HG03571 (cell line): ENCODE results near the gene GSK3A.

Experiments used
- ATAC-seq: cut with Tn5 transposase; IDR thresholded peaks from one replicate; pipeline ENCODE4 v1.9.1; 2021; ENCODE audit not compliant: unreplicated experiment

Gene GSK3A

DNA sequence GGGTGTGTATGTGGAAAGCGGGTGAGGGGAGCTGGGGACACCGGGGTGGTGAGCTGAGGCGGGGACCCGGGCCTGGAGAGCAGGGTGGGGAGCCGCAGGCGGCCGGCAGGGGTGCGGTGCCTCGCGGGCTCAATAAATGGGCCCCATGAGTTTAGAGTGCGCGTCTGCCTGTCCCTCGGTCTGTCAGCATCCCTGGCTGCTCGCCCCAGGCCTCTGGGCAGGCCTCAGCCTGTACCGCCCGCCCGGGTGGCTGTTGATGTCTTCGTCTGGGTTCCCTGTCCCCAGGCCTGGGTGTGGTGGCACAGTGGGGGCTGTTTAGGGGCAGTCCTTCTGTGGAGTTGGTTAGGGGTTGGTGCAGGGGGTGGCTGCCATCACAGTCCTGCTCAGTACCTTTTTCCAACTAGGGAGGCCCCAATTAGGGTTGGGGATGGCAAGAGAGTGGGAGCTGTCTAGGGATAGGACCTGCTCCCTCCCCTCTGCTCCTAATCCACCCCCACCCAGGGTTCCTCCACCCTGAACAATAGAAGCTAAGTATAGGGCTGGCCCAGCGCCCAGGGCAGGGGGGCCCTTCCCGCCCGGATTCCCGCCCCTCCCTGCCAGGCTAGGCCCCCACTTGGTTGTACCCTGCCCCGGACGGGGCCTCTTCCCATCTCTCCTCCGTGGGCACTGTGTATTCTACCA is 38.9 kb upstream of the GSK3A start:
- ATAC-seq: no peak

- ATAC-seq: no peak
These were observed 38.4 kb upstream of the GSK3A start for GRCh38 chr19:42280815-42281145.

GRCh38 chr19:42279902-42280814 is 37.8 kb upstream of the GSK3A start:
- ATAC-seq: no peak

- no peak for ATAC-seq
These were observed 36.9 kb upstream of the GSK3A start for GRCh38 chr19:42279155-42279901.

- no peak for ATAC-seq
These were observed 36.2 kb upstream of the GSK3A start for GRCh38 chr19:42278452-42279154.

GRCh38 chr19:42277821-42278451 is 35.5 kb upstream of the GSK3A start:
- no peak for ATAC-seq

DNA sequence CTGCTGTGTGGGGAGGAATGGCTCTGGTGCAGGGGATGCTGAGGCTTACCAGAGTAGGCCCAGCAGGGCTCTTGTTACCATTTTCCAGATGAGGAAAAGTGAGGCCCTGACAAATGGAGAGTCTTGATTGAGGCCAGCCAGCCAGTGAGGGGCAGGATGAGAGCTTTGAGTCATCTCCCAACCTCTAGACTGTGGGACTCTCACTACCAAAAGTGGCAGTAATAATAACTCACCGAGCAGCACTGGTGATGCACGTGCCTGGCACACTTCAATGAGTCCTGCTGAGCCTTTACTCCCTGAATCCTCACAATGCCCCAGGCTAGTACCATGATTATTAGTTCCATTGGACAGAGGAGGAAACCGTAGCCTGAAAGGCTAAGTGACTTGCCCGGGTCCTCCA is 34.4 kb upstream of the GSK3A start:
- ATAC-seq: no peak

- ATAC-seq: no peak
These were observed 33.9 kb upstream of the GSK3A start for GRCh38 chr19:42276284-42276683.

- no peak for ATAC-seq
These were observed 33.1 kb upstream of the GSK3A start for GRCh38 chr19:42275517-42275916.

DNA sequence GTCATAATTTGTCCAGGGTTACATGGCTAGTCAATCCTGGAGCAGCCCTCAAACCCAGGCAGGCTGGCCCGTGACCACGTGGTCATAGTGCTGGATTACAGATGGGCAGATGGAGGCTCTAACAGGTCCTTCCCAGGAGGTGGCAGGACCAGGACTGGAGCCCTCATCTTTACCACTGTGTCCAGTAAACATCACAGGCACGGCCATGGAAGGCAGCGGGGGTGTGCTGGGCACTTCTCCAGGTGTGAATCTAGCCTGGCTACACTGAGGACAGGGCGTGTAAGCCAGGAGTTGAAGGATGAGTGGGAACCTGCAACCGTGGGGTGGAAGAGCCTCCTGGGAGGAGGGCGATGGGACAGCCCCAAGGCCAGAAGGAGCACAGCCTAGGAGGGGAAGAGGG is 32.7 kb upstream of the GSK3A start:
- no peak for ATAC-seq

- no peak for ATAC-seq
These were observed 31.8 kb upstream of the GSK3A start for GRCh38 chr19:42274065-42274682.

DNA sequence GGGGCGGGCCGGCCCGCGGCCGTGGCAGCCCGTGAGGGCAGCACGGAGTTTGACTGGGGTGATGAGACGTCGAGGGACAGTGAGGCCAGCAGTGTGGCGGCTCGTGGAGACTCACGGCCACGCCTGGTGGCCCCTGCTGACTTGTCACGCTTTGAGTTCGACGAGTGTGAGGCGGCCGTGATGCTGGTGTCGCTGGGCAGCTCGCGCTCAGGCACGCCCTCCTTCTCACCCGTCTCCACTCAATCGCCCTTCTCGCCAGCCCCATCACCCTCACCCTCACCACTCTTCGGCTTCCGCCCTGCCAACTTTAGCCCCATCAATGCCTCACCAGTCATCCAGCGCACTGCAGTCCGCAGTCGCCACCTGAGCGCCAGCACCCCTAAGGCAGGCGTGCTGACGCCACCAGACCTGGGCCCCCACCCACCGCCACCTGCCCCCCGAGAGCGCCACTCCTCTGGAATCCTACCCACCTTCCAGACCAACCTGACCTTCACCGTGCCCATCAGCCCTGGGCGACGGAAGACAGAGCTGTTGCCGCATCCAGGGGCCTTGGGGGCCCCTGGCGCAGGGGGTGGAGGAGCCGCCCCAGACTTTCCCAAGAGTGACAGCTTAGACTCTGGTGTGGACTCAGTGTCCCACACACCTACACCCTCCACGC is 31.1 kb upstream of the GSK3A start:
- ATAC-seq: no peak

DNA sequence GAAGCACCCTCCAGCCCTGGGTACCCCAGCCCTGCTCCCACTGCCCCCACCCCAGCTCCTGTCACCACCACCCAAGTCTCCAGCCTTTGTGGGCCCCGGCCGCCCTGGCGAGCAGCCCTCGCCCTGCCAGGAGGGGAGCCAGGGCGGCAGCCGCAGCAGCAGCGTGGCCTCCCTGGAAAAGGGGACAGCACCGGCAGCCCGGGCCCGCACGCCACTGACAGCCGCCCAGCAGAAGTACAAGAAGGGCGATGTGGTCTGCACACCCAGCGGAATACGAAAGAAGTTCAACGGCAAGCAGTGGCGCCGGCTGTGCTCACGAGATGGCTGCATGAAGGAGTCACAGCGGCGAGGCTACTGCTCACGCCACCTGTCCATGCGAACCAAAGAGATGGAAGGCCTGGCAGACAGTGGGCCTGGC is 30.6 kb upstream of the GSK3A start:
- no peak for ATAC-seq

DNA sequence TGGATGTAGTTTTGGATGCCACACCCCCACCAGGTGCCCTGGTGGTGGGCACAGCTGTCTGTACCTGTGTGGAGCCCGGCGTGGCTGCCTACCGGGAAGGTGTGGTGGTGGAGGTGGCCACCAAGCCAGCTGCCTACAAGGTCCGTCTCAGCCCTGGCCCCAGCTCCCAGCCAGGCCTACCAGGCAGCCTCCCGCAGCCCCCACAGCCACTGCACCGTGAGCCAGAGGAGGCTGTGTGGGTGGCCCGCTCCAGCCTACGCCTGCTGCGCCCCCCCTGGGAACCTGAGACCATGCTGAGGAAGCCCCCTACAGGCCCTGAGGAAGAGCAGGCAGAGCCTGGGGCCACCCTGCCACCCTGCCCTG is 30.1 kb upstream of the GSK3A start:
- ATAC-seq: no peak

DNA sequence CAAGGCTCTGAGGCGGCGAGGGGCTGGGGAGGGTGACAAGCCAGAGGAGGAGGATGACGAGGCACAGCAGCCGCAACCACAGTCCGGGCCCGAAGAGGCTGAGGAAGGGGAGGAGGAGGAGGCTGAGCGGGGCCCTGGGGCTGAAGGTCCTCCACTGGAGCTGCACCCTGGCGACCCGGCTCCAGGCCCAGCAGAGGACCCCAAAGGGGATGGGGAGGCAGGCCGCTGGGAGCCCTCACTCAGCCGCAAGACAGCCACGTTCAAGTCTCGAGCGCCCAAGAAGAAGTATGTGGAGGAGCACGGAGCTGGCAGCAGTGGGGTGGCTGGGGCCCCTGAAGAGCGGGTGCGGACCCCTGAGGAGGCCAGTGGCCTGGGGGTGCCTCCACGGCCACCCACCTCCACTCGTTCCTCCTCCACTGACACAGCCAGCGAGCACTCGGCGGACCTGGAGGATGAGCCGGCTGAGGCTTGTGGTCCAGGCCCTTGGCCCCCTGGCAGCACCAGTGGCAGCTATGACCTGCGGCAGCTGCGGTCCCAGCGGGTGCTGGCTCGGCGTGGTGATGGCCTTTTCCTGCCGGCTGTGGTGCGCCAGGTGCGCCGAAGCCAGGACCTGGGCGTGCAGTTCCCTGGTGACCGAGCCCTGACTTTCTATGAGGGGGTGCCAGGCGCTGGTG is 29.6 kb upstream of the GSK3A start:
- ATAC-seq: no peak

DNA sequence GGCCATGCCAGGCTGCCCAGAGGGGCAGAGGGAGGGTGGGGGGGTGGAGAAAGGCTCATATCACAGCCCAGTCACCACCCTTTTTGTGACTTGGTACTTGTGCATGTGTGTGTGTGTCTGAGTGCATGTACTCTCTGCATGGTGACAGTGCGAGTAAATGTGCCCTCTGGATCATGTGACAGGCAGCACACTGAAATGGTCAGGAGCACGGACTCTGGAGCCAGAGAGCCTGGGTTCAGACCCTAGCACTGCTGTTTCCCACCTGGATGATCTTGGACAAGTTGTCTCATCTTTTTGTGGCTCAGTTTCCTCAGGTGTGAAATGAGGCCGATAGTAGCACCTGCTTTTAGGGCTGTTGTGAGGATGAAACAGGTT is 28.6 kb upstream of the GSK3A start:
- no peak for ATAC-seq

GRCh38 chr19:42270346-42271044 is 28.1 kb upstream of the GSK3A start:
- ATAC-seq: no peak

DNA sequence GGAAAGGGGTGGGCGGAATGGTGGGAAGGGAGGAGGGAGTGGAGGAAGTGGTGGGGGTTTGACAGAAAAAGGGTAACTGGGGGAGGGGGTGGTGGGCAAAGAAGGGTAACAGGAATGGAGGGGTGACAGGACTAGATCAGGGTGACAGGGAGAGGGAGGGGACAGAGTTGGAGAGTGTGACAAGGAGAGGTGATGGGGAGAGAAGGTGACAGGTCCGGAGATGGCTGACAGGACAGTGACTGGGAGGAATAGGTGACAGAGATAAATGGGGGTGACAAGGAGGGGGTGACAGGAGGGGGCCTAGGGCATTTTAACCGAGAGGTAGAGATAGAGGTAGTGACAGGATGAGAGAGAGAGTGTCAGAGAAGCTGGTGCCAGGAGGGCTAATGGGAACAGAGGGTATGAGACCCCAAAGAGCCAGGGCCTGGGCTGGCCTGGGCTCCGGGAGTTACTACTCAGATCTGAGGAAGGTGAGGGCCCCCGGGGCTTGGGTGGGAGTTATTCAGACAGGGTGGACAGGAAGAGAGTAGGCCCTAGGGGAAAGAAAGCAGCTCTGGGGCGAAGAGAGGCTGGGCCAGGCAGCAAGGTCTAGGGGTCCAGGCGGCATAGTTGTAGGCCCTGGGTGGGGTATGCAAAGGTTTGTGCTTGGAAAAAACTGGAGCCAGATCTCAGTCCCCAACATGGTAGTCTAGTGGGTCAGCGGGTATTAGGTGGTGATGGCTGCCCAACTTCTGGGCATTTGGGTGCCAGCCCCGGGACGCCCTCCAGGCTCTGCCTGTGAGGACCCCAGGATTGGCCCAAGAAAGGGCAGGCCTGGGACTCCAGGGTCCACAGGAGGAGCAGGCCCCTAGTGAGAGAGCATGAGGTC is 27.3 kb upstream of the GSK3A start:
- no peak for ATAC-seq
